Glutamatergic neuron (in vitro differentiated cells): Measurements from ENCODE around the gene PIAS1. TPM values are rescaled to one million over a fixed set of nuclear protein-coding genes. Genes with fewer than 3 reads are reported as not detected.
"Not testable (repeated sequence)": the region's sequence is repeated elsewhere in the genome, so short reads cannot be mapped to it uniquely, and the experiment has no call there.

ENCODE experiments used
- DNase-seq: peaks from one replicate; pipeline ENCODE4 v3.0.0; 2022
- H3K27ac Mint-ChIP-seq: one replicate; pipeline ENCODE4 v1.8.0; 2020; ENCODE audit warnings: mild to moderate bottlenecking, mixed read lengths, inconsistent platforms; ENCODE audit not compliant: unreplicated experiment
- H3K27me3 Mint-ChIP-seq: one replicate; pipeline ENCODE4 v1.8.0; 2020; ENCODE audit warnings: mild to moderate bottlenecking, moderate library complexity, mixed read lengths, inconsistent platforms; ENCODE audit not compliant: unreplicated experiment
- H3K36me3 Mint-ChIP-seq: one replicate; pipeline ENCODE4 v1.8.0; 2020; ENCODE audit warnings: mild to moderate bottlenecking, mixed read lengths, inconsistent platforms; ENCODE audit not compliant: unreplicated experiment
- H3K4me1 Mint-ChIP-seq: one replicate; pipeline ENCODE4 v1.8.0; 2020; ENCODE audit warnings: mild to moderate bottlenecking, low read depth, mixed read lengths, inconsistent platforms; ENCODE audit not compliant: unreplicated experiment
- H3K4me3 Mint-ChIP-seq: one replicate; pipeline ENCODE4 v1.8.0; 2020; ENCODE audit warnings: mild to moderate bottlenecking, mixed read lengths, inconsistent platforms; ENCODE audit not compliant: unreplicated experiment
- H3K9me3 Mint-ChIP-seq: one replicate; pipeline ENCODE4 v1.8.0; 2020; ENCODE audit warnings: mild to moderate bottlenecking, moderate library complexity, mixed read lengths, inconsistent platforms; ENCODE audit not compliant: unreplicated experiment
- CTCF ChIP-seq: fragments of 200-600 bp; sonication (generic); IDR thresholded peaks from one replicate; pipeline ENCODE4 v1.5.0; 2021; ENCODE audit not compliant: partially characterized antibody, unreplicated experiment
- total RNA-seq: library from RNA; stranded (reverse); fragmentation: NEBNext Ultra II Directional; extraction: Animal tissue kit (Norgen Biotek cat#: 25700); gene quantifications from one replicate; pipeline ENCODE4 v1.2.1, GENCODE V29; 2021; ENCODE audit not compliant: unreplicated experiment

PIAS1 gene
- total RNA-seq, 1 donor from 2014 or later, result 64.9 TPM

DNA sequence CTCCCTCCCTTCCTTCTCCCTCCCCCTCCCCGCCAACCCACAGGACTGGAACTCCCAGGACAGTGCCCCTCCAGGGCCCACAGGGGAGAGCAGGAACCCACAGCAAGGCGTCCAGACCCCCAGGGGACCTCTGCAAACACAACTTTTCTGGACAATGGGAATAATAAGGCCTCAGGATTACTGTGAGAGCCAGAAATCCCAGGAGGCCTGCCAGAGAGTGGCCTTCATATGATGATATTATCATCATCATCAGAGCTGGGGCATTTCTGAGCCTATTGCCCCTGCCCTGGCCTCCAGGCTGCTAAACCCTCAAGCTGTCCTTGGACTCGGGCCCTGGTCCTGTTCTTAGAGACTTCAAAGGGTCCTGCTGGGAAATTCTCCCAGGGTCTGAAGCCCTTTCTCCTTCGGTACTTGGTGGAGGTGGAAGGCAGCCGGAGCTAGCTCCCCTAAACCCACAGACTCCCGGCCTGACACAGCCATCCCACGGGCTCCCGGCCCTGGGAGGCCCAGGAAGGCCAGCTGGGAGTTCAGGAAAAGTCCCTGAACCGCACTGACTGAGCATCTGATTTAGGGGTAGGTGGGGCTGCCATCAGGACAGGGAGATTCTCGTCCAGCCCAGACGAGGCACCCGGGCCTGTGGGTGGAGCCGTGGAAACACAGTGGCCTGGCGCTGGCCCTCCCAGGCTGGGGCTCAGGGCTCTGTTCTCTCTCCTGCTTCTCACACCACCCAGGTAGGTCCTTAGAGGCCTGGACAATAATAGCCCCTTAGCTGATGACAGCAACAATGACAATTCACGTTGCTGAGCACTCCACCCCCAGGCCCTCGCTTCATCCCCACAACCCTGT, 146.1 kb downstream of the PIAS1 start:
- H3K27ac Mint-ChIP-seq, result no peak overlapping the region

GRCh38 chr15:68201153-68201878, 147.2 kb downstream of the PIAS1 start:
- no peak overlapping the region for H3K27ac Mint-ChIP-seq
- H3K4me1 Mint-ChIP-seq, result peaks cover 11% of the 10 kb centered on the region
- H3K9me3 Mint-ChIP-seq, result peaks cover 6% of the 10 kb centered on the region
- no peak overlapping the region for H3K4me3 Mint-ChIP-seq
- no peaks in the 10 kb centered on the region for H3K36me3 Mint-ChIP-seq
- DNase-seq, result no peak
- peaks cover 8% of the 10 kb centered on the region for H3K27me3 Mint-ChIP-seq
- TF ChIP-seq CTCF, result no peak

More for the DNA sequence above, 146.1 kb downstream of the PIAS1 start:
- Mint-ChIP-seq H3K27me3 (peaks cover 8% of the 10 kb centered on the region), H3K9me3 (peaks cover 6% of the 10 kb centered on the region), H3K36me3 (no peaks in the 10 kb centered on the region), H3K4me1 (peaks cover 11% of the 10 kb centered on the region), H3K4me3 (no peak overlapping the region)
- no peak for DNase-seq
- TF ChIP-seq CTCF, result no peak

- Mint-ChIP-seq H3K27me3 (peaks cover 8% of the 10 kb centered on the region), H3K4me1 (peaks cover 11% of the 10 kb centered on the region), H3K27ac (no peak overlapping the region), H3K4me3 (no peak overlapping the region), H3K9me3 (peaks cover 6% of the 10 kb centered on the region), H3K36me3 (no peaks in the 10 kb centered on the region)
- TF ChIP-seq CTCF, result no peak
- DNase-seq, result no peak
These were observed 147.8 kb downstream of the PIAS1 start for GRCh38 chr15:68201879-68202261.

DNA sequence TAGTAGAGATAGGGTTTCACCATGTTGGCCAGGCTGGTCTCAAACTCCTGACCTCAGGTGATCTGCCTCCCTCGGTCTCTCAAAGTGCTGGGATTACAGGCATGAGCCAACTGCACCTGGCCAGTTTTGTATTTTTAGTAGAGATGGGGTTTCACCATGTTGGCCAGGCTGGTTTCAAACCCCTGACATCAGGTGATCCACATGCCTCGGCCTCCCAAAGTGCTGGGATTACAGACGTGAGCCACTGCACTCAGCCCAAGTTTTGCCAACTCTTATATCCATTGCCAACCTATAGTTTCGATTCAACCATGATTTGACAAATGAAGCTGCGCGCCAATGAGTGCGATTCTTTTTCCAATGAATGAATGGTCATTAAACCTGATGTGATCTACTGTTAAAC, 148.9 kb downstream of the PIAS1 start:
- H3K9me3 Mint-ChIP-seq, H3K4me3 Mint-ChIP-seq, H3K36me3 Mint-ChIP-seq, DNase-seq, H3K27me3 Mint-ChIP-seq, H3K4me1 Mint-ChIP-seq, H3K27ac Mint-ChIP-seq: not testable (repeated sequence)

DNA sequence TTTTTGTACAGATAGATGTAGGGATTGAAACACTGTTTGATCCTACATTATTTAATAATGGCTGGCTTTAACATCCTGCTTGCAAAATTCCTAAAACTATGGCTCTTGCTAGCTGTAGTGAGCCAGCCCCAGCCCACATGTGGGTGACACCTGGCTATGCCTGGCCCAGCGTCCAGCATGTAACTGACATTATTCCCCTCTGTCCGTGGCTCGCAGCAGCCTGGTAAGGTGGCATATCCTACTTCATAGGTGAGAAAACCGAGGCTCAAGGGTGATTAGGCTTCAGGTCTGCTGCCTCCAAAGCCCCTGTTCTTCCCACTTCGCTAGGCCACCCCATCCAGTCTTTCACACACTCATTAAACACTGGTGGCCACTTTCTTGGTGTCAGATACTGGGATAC, 149.4 kb downstream of the PIAS1 start:
- Mint-ChIP-seq H3K4me1 (peaks cover 6% of the 10 kb centered on the region), H3K4me3 (no peak overlapping the region), H3K27me3 (peaks cover 6% of the 10 kb centered on the region), H3K36me3 (no peaks in the 10 kb centered on the region), H3K27ac (no peak overlapping the region), H3K9me3 (peaks cover 2% of the 10 kb centered on the region)
- no peak for DNase-seq
- TF ChIP-seq CTCF, result no peak
